Right renal pelvis (tissue), 4 donors: ENCODE data around the gene TENM4. TPM values are rescaled to one million over a fixed set of nuclear protein-coding genes. Genes with fewer than 3 reads are reported as not detected.

Experiments
- DNase-seq, 4 donors: peaks; one replicate each; pipeline ENCODE4 v3.0.0-alpha.2; 2013; ENCODE audit warnings: low read depth in 4 of 4, low spot score in 3 of 4, missing footprints in 1 of 4
- polyA plus RNA-seq, 4 donors: library from polyadenylated mRNA; unstranded; fragments of 120-200 nt; gene quantifications; one replicate each; pipeline ENCODE4 v1.2.1, GENCODE V29; 2013; ENCODE audit not compliant: insufficient read length in 4 of 4

Gene TENM4
- polyA plus RNA-seq, 4 donors = 19.9 to 26.6 (median 22.0) TPM

GRCh38 chr11:79046366-79046765 is 394.5 kb downstream of the TENM4 start:
- DNase-seq = no peak

GRCh38 chr11:79045800-79046304 is 395.0 kb downstream of the TENM4 start:
- no peak for DNase-seq

DNA sequence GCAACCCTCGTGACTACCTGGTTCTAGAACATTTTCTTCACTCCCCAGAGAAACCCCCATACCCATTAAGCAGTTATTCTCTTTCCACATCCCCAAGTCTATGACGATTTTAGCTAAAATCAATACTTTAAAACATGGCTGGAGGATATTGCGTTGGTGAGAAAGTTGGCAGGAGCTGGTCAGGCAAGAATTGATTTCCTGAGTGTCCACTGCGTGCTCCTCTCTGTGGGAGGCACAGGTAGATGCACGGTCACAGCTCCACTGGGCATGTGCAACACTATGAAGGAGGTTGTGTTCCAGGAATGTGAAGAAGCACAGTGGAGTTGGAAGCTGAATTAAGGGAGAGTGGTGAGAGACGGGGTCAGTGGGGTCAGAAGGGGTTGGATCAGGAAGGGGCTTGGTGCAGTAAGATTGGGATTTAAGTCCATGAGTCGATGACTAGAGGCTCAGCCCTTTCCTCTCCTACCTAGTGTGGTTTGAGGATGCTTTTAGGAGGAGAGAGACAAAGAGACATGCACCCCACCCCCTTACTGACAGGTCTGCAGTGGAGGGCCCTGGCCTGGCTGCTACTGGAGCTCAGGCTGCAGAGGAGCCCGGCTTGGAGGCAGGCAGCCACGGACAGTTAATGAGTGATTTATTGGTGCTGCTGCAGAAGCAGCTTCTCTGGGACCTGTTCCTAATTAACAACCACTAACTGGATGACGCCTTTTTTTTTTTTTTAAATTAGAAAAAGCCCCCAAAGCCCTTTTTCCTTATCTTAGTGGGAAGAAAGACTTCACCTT is 395.6 kb downstream of the TENM4 start:
- DNase-seq = no peak

GRCh38 chr11:79044201-79044600 is 396.6 kb downstream of the TENM4 start:
- no peak for DNase-seq

DNA sequence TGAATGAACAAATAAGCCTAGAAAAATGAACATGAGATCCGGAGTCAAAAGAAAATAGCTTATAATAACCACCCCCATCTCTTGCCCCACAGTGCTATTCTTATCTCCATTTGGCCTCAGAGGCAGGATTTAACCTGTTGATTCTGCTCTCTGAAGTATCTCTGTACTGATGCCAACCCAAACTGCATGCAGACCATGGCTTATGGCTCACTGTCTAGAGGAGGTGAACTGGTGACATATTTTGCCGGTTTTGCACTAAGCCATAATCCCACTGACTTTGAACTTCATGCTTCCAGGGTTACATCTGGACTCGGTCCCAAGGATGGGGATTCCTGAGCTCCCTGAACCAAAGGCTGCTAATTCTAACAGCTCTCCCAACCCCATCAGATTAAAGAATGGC is 397.1 kb downstream of the TENM4 start:
- no peak for DNase-seq

- DNase-seq = no peak
Measured at GRCh38 chr11:79042824-79043223, 398.0 kb downstream of the TENM4 start.

GRCh38 chr11:79040348-79040747 is 400.5 kb downstream of the TENM4 start:
- no peak for DNase-seq

- no peak for DNase-seq
Measured at GRCh38 chr11:79039122-79039521, 401.7 kb downstream of the TENM4 start.

DNA sequence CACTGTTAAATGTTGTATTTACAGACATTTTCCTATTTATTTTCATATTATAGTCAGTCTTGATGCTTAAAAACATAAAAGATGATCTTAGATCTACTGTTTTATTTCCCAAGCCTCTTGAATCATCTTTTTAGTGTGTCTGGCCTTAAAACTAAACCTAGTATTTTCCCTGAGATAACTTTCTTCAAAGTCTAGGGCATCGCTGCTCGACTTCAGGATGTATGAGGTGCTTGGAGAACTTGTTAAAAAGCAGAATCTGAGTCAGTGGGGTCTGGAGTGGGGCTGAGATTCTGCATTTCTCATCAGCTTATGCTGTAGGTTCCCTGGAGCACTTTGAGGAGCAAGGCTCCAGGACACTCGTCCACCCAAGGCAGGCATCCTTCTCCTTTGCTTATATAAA is 404.9 kb downstream of the TENM4 start:
- DNase-seq = no peak

DNA sequence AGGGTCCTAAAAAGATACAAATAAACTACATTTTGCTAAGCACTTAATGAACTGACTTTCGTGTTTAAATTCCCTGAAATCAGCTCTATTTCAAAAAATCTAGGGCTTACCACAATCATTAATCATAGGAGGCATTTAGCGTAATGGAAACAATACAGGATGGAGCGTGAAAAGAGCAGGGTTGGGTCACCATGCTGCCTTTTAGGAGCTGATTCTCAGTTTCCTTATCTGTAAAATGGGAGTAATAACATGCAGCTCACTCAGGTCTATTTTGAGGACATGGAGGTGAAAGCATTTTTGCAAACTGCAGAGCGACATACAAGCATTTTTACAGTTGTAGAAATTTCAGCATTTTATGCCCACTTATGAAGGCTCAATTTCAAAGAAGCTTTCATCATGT is 407.0 kb downstream of the TENM4 start:
- DNase-seq = no peak

DNA sequence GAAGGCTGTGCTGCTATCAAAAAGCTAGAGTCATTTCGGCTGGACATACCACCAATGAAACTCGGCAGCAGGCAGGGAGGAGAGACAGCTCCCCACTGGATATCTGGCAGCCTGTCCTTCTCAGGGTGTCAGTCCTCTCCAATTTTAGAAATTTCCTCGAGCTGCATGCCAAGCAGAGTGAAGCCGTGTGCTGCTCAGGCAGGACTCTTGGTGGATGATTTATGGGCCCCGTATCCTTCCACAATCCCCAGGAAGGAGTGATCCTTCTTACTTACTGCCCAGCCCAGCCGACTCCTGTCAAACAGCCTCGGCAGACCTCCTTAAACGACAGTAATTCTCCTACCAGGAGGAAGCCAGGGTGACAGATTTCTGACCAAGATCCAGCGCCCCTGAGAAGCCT is 410.4 kb downstream of the TENM4 start:
- peak in 3 of 4 donors; percentile 37 to 57 (median 49) for DNase-seq

- DNase-seq = no peak
Measured at GRCh38 chr11:79028225-79028624, 412.6 kb downstream of the TENM4 start.

DNA sequence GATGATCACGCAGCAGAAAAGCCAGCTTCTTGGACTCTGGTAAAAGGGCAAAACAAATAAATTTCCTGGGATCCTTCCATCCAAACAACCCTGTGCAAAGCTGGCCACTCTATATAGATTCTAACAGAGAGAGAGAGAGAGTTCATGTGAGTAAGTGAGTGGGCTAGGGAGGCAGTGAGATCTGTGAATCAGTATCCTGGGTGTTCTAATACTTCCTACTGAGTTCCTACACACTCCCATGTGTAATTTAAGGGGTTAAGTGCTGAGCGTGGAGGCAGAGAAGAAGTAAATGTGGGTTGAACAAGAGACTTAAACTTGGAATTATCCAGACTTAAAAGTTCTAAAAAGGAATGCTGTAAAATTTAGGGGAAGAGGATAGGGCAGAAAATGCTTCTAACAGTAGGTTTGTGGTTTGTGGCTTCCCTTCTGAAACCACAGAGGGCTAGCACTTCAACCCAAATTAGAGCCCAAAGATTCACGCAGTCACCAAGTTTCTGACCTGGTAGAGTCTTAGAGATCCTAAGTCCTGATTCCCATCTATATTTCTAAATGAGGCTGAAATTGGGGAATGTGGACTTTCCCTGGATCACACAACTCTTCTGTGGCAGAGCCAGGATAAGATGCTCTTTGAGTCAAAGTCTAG is 413.9 kb downstream of the TENM4 start:
- DNase-seq = no peak

DNA sequence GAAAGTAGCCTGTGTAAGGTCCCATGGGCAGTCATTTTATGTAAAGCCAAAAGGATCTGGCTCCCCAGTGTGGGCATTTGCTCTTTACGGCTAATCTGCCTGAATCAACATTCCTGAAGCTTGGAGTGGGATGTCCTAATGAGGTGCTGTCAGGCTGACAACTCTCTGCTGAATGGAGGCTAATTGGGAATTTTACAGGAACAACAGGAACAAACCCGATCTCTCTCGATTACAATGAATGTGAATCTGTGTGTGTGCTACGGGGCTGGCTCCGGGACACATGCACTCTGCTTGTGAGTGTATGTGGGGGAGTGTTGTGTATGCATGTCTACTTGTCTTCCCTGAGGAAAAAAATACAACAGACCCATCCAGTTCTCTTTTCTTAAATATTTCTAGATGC is 415.2 kb downstream of the TENM4 start:
- DNase-seq = no peak

GRCh38 chr11:79025097-79025496 is 415.7 kb downstream of the TENM4 start:
- no peak for DNase-seq

GRCh38 chr11:79022265-79022664 is 418.6 kb downstream of the TENM4 start:
- no peak for DNase-seq

DNA sequence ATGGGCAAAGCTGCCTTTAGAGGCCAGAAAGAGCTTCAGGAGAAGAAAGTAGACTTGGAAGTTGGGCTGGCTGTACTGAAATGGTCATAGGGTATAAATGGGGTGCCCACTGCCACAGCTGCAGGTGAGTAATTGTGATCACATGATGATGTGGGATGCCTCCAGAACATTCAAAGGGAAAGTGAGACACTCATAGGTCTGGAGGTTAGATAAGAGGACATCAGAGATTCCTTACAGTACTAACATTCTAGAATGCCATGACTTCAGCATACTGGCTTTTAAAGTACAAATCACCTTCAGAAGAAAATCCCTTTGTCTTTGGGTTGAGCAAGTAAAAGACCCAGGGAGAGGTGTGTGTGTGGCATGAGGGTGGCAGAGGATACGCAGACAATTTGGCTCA is 419.2 kb downstream of the TENM4 start:
- DNase-seq = no peak

GRCh38 chr11:79019975-79020374 is 420.9 kb downstream of the TENM4 start:
- no peak for DNase-seq

GRCh38 chr11:79019277-79019676 is 421.6 kb downstream of the TENM4 start:
- DNase-seq = no peak

- no peak for DNase-seq
Measured at GRCh38 chr11:79018371-79018849, 422.4 kb downstream of the TENM4 start.

GRCh38 chr11:79017811-79018210 is 423.0 kb downstream of the TENM4 start:
- no peak for DNase-seq

DNA sequence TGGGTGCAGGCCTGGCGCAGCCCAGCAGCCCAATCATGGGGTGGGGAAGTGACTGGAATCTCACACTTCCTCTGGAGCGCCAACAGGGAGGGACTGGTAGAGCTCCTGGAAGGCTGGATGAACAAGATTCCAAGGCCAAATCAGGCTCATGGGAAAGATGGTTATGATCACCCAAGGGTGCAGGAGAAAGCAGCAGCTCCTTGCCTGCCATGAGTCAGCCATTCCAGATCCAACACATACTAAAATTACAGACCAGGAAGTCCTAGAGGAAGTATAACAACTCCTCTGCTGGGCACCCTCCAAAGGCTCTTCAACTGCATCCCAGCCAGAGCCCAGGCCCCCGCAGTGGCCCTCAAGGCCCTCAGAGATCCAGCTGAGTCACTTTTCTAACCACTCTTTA is 427.3 kb downstream of the TENM4 start:
- DNase-seq = no peak
